Endothelial cell of umbilical vein (primary cell): Measurements from ENCODE around the gene CLSTN1. TPM values are rescaled to one million over a fixed set of nuclear protein-coding genes. Genes with fewer than 3 reads are reported as not detected.

ENCODE experiments used
- BruUV-seq: library from RNA; stranded (reverse); fragments of 400-500 nt; replicated peaks from 2 replicates; lab custom pipeline; 2021; lab: Mats Ljungman, UMichigan
- CTCF ChIA-PET: fragments of 300-600, 350-600 bp; sonication (Branson Sonifier 250); formaldehyde crosslinking; loops from one replicate; lab custom pipeline; 2021; ENCODE audit warnings: antibody characterized with exemption, inconsistent platforms; lab: Charles Lee
- POLR2A ChIA-PET: fragments of 300-600, 350-600 bp; sonication (Branson Sonifier 250); formaldehyde crosslinking; loops from one replicate; lab custom pipeline; 2021; ENCODE audit warnings: antibody characterized with exemption, inconsistent platforms; lab: Charles Lee
- DNase-seq: peaks from one replicate; pipeline ENCODE4 v3.0.0-alpha.2; 2011; ENCODE audit warnings: low read depth, low spot score
- FAIRE-seq: peaks from 2 replicates; lab custom pipeline; 2011; peaks lifted over from hg19 to GRCh38; lab: Jason Lieb, UNC
- H2AFZ ChIP-seq: 2 replicates; pipeline ENCODE4 v1.6.0; 2012; ENCODE audit warnings: low read depth, low read length, control low read depth, inconsistent platforms
- H3K27ac ChIP-seq: 2 replicates; pipeline ENCODE4 v1.5.1; 2011; ENCODE audit warnings: low read depth, mild to moderate bottlenecking, control low read depth, low read length, moderate library complexity; ENCODE audit not compliant: insufficient read depth
- H3K27me3 ChIP-seq, 2 experiments: 2 replicates each; pipeline versions ENCODE4 v1.6.0 to v1.6.1; 2011; ENCODE audit warnings: low read length in 2 of 2, mixed read lengths in 1 of 2; ENCODE audit not compliant: control insufficient read depth in 2 of 2, insufficient read depth in 2 of 2
- H3K36me3 ChIP-seq, 2 experiments: 2 replicates in 1 of 2; 3 replicates in 1 of 2; pipeline ENCODE4 v1.5.1; 2011; ENCODE audit warnings: low read length in 2 of 2, mild to moderate bottlenecking in 1 of 2, moderate library complexity in 1 of 2; ENCODE audit not compliant: control insufficient read depth in 2 of 2, insufficient read depth in 2 of 2; ENCODE audit errors: extremely low read depth in 1 of 2
- H3K4me1 ChIP-seq: 3 replicates; pipeline ENCODE4 v1.5.1; 2011; ENCODE audit warnings: mild to moderate bottlenecking, low read length; ENCODE audit not compliant: control insufficient read depth, insufficient read depth; ENCODE audit errors: extremely low read depth
- H3K4me2 ChIP-seq: 2 replicates; pipeline ENCODE4 v1.6.1; 2011; ENCODE audit warnings: low read length, control low read depth, mixed read lengths; ENCODE audit not compliant: insufficient read depth
- H3K4me3 ChIP-seq, 3 experiments: fragments of 200-600 bp in 1 of 3; sonication (generic), shearing (Covaris generic) in 1 of 3; replicated peaks in 1 of 3; 2 replicates each; pipeline ENCODE4 v1.5.1; 2011 to 2016; ENCODE audit warnings: control low read depth in 3 of 3, low read length in 3 of 3, mild to moderate bottlenecking in 2 of 3, inconsistent platforms in 1 of 3, low read depth in 1 of 3, moderate library complexity in 1 of 3; ENCODE audit not compliant: insufficient read depth in 1 of 3
- H3K79me2 ChIP-seq: 2 replicates; pipeline ENCODE4 v1.6.0; 2012; ENCODE audit warnings: low read length, inconsistent platforms; ENCODE audit not compliant: control insufficient read depth, insufficient read depth
- H3K9ac ChIP-seq: replicated peaks from 2 replicates; pipeline ENCODE3; 2011; ENCODE audit warnings: low read length, control low read depth; ENCODE audit not compliant: insufficient read depth; ENCODE audit errors: extremely low read depth
- H3K9me1 ChIP-seq: replicated peaks from 3 replicates; pipeline ENCODE4 v1.6.0; 2011; ENCODE audit warnings: mild to moderate bottlenecking, low read length; ENCODE audit not compliant: control insufficient read depth, insufficient read depth; ENCODE audit errors: extremely low read depth
- H3K9me3 ChIP-seq: replicated peaks from 2 replicates; pipeline ENCODE4 v1.5.1; 2012; ENCODE audit warnings: low read length, inconsistent platforms; ENCODE audit not compliant: control insufficient read depth, insufficient read depth
- H4K20me1 ChIP-seq: replicated peaks from 2 replicates; pipeline ENCODE3; 2011; ENCODE audit warnings: mild to moderate bottlenecking, low read length; ENCODE audit not compliant: control insufficient read depth, insufficient read depth; ENCODE audit errors: extremely low read depth
- CTCF ChIP-seq, 2 donors: IDR thresholded peaks; 1 replicate in 1 of 2; 2 replicates in 1 of 2; pipeline ENCODE4 v1.5.1; 2011; ENCODE audit warnings: low read length in 2 of 2, mild to moderate bottlenecking in 2 of 2, moderate library complexity in 2 of 2, control low read depth in 1 of 2, inconsistent platforms in 1 of 2, low read depth in 1 of 2; ENCODE audit not compliant: insufficient read depth in 1 of 2; ENCODE audit errors: extremely low read depth in 1 of 2
- EZH2 ChIP-seq: IDR thresholded peaks from 2 replicates; pipeline ENCODE4 v1.6.1; 2012; ENCODE audit warnings: borderline replicate concordance, low read depth, mild to moderate bottlenecking, moderate library complexity, low read length, inconsistent platforms; ENCODE audit not compliant: severe bottlenecking
- FOS ChIP-seq: IDR thresholded peaks from 2 replicates; pipeline ENCODE4 v1.6.1; 2011; ENCODE audit warnings: mild to moderate bottlenecking, low read length, moderate library complexity, borderline replicate concordance; ENCODE audit not compliant: insufficient read depth
- GATA2 ChIP-seq: IDR thresholded peaks from 2 replicates; pipeline ENCODE4 v1.7.0; 2011; ENCODE audit warnings: low read depth, mild to moderate bottlenecking, moderate library complexity, mixed read lengths, low read length; ENCODE audit not compliant: insufficient read length, insufficient read depth
- JUN ChIP-seq: IDR thresholded peaks from 2 replicates; pipeline ENCODE4 v1.6.1; 2011; ENCODE audit warnings: borderline replicate concordance, low read depth; ENCODE audit not compliant: insufficient read length, insufficient read depth
- MAX ChIP-seq: IDR thresholded peaks from 2 replicates; pipeline ENCODE4 v1.6.1; 2011; ENCODE audit not compliant: insufficient read depth, insufficient read length
- MYC ChIP-seq: IDR thresholded peaks from one replicate; pipeline ENCODE4 v1.6.1; 2011; ENCODE audit warnings: mild to moderate bottlenecking, low read depth, low read length
- POLR2A ChIP-seq: IDR thresholded peaks from 2 replicates; pipeline ENCODE4 v1.6.1; 2012; ENCODE audit warnings: low read depth, mild to moderate bottlenecking, control low read depth, low read length
- POLR2AphosphoS5 ChIP-seq: IDR thresholded peaks from 2 replicates; pipeline ENCODE4 v1.6.1; 2012; ENCODE audit warnings: low read depth, mild to moderate bottlenecking, control low read depth, low read length, moderate library complexity; ENCODE audit not compliant: insufficient read depth
- dilution Hi-C: fragments of 300-500 bp; cut with MboI; formaldehyde crosslinking; loops from one replicate; pipeline ENCODE4 v1.15.0; 2019; ENCODE audit warnings: low sequenced_read_pairs; ENCODE audit not compliant: extremely low pct_ligation_motif_present
- intact Hi-C: fragments of 100-400 bp; cut with micrococcal nuclease; formaldehyde crosslinking; loops from one replicate; pipeline ENCODE4 v1.10.0; 2022
- polyA plus RNA-seq, 4 experiments: library from polyadenylated mRNA; depleted of rRNA in 3 of 4; stranded (reverse) in 3 of 4; unstranded in 1 of 4; fragments of >200 nt; gene quantifications; 2 replicates each; pipeline versions ENCODE4 v1.2.1 to v1.2.3, GENCODE V29; 2011 to 2012; ENCODE audit warnings: missing spikeins in 1 of 4
- total RNA-seq: library from RNA; stranded (reverse); gene quantifications from 2 replicates; pipeline ENCODE4 v1.2.3, GENCODE V29; 2021

The CLSTN1 gene
- total and polyA plus RNA-seq, 2 donors (not counting 3 experiments of a cell fraction or from before 2014, with no cell fraction given), result 49.1 to 130 TPM

GRCh38 chr1:9826616-9827015, 2.9 kb upstream of the CLSTN1 start:
- H3K36me3 ChIP-seq, result no peaks in the 10 kb centered on the region
- no peak overlapping the region for H3K4me2 ChIP-seq
- POLR2A ChIA-PET, result no interaction called here
- no peak for DNase-seq
- TF ChIP-seq MAX (no peak), POLR2A (no peak), JUN (no peak), GATA2 (no peak), CTCF (IDR thresholded peaks at IDR 0.05; ENCODE audit: extremely low read depth in 1 of 2, insufficient read depth in 1 of 2, low read depth in 1 of 2, low read length in 2 of 2) (no peak), MYC (no peak), POLR2AphosphoS5 (no peak), FOS (no peak), EZH2 (no peak)
- H3K4me1 ChIP-seq, result peaks cover 18% of the 10 kb centered on the region
- H3K9me1 ChIP-seq, result no peaks in the 10 kb centered on the region
- no peak overlapping the region for H2AFZ ChIP-seq
- H3K79me2 ChIP-seq, result peaks cover 16% of the 10 kb centered on the region
- no TSS peak for BruUV-seq
- no peaks in the 10 kb centered on the region for H4K20me1 ChIP-seq
- intact Hi-C loops, result no loop called here
- H3K27me3 ChIP-seq, result peaks cover 0 to 2% of the 10 kb centered on the region in 2 experiments
- CTCF ChIA-PET, result interaction anchor here (0.7 to 1.9 kb wide), 7 partner anchors 10 to 42 kb away, joined by 3 to 7 read pairs (median 4); no protein-coding TSS in a partner anchor
- FAIRE-seq, result no peak
- H3K27ac ChIP-seq, result no peak overlapping the region
- H3K9ac ChIP-seq, result no peak overlapping the region
- H3K9me3 ChIP-seq, result no peaks in the 10 kb centered on the region
- dilution Hi-C loops, result no loop called here
- H3K4me3 ChIP-seq, result no peak overlapping the region
